Measurements from ENCODE around the gene IFIT3.

IFIT3 gene

DNA sequence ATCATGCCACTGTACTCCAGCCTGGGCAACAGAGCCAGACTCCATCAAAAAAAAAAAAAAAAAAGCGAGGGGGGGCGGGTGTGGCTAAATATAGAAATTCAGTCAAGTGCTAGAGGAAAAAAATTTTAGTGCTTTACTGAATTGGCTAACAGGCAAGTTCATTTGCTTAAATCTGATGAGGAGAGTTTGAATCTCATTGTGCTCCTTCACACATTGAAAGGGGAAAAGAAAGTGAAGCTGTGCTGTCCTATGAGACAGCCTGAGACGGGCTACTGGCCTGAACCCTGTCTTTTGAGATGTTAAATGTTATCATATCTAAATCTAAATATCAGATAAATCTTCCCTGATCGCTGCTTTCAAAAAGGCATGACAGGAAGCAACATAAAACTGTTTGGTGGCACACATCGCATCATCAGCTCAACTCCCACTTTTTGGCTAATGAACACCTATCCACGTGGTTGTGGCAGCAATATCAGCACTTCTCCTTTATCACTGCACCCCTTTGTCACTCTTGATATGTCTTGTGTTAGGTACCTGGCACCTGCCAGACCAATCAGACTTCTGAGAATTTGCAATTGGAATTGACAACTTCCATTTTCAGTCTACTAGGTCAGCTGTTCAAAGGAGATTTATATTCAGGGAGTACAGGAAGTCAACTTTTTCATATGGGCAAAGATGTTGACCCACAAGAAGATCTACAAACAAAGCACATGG lies 36.1 kb downstream of the IFIT3 start:
- DNase-seq: no peak

DNA sequence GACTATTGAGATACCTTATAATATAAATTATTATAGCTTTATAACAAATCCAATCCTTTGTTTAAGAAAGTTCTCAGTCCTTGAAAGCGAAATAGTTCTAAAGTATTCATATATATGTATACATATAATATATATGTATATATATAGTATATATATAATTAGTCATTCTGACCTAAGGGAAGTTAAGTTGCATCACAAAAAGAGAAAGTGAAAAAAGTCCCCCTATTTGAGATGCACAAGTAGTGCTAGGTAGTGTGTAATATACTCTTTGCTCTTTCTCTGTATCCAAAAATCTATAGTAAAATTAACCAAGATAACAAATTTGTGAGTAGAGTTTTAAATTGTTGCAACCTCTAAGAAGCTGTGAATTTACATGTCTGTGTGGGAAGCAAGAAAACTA lies 36.7 kb downstream of the IFIT3 start:
- DNase-seq: no peak

DNA sequence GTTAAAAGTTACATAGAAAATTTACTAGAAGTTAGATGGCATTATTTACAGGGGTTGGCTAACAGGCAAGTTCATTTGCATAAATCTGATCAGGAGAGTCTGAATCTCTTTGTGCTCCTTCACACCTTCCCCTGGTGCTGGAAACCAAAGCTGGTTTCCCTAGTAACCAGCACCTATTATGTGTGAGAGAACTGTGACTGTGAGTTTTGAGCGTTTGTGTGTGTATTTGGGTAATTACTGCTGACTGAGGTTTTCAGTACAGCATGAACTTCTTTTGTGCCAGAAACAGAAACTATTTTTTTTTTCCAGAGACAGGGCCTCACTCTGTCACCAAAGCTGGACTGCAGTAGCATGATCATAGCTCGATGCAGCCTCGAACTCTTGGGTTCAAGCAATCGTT lies 39.7 kb downstream of the IFIT3 start:
- DNase-seq: no peak

DNA sequence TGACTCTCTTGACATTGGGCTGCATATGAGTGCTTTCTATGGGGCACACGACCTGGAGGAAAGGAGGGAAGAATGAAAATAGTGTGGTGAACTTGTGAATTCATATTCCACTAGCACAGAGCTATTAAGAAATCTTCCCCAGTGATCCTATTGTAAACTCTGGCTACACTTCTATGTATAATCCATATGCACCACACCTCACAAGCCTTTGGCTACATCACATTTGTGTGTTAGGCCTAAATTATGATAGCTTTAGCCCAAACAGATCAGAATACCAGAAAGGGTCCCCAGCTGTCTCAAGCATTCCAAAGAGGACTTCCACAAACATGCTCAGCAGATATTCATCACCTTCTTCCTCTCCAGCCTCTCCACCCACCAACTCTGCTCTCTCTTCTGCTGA lies 40.3 kb downstream of the IFIT3 start:
- no peak for DNase-seq

DNA sequence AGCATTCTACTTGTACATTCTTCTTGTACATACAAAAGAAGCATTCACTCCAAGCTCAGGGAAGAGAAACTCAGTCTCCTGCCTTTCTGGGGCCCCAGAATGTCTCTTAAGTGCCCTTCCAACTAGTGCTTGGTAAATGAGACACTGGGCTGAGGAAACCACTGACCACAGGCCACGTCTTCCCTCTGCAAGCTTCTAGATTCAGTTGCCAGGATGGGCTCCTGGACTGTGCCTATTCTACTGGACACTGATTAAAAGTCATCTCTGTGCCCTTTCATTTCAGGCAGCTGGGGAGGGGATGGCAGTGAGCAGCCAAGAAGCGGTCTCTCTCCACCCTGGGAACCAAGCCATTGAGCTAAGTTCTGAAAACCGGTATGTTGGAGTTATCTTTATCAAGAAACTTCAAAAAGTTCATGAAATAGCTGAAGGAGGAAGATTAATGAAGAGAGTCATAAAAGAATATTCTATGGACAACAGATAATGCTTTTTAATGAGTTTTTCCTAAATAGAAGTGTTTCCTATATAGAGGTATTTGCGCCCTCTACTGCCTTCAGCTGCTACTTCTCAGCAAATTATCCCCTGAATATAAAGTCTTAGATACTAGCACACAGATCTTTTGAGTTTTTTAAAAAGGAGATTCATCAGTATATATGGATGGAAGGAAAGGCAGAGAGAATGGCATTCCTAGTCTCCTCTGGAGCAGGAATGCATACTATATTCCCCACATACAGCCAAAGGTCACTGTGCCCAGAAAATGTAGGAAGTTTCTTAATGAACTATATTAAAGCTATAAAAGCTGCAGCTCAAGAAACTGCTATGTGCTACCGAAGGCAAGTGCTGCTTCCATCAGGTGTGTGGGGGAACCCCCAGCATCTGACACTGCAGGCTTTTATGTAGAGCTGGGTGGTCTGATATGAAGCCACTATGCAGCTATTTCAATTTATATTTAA lies 41.6 kb downstream of the IFIT3 start:
- no peak for DNase-seq

DNA sequence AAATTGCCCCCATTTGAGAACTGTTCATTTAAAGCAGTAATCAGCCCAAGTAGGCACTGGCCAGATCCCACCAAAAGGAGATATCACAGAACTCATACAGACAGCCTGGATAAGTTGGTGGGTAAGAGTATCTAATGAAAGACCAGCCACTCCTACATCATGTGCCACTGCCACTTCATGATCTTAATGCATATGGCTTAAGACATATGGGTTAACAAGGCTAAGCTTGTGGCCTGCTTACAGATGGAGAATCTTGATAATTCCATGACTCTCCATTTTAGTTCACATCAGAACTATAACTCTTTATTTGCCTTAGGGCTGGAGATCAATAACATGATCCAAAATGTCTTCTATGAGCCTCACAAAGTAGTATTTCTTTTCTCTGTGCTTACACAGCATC lies 43.3 kb downstream of the IFIT3 start:
- no peak for DNase-seq

DNA sequence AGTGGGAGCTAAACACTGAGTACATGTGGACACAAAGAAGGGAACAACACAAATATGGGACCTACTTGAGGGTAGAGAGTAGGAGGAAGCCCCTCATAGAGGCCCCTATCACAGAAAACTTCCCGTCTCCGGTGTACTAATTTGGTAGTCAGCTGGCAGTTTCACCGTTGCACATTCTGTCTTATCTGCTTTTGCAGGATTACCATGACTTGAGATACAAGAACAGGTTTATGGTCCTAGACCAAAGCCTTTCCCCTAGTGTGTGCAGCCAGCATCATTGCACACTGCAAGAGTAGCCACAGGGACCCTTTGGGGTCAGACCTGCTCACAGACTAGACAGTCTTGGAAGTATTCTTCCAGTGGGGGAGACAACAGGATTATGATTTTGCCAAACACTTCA lies 44.2 kb downstream of the IFIT3 start:
- no peak for DNase-seq

DNA sequence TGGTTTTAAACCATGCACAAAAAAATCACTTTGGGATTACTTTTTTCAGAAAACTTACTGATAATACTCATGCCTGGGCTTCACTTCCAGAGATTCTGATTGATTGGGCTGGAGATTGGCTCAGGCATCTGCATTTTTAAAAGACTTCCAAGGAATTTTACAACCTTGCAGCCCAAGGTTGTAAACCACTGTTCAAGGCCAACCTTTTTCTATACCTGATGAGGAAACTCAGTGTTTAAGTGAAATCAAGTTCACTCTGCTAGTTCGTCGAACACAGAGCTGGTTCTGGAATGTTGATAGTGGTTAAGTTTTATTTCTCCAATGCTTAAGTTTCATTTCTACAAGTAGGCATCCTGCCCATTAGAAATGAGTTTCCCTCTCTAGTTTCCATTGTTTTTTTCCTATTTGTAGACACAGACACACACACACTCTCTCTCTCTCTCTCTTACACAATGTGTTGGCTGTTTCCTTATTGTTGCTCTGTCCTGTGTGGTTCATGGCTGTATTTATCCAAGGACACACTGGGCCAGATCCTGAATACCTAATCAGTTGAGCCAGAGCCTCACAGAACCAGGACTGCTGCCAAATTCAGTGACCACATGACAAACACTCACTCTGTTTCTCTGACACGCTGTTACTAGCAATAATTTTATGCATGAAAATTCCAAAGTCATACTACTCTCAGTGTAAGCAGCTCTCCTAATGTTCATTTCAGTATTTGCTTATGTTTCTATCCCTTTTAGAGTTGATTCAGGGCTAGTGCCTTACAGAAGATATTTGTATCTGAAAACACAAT lies 46.3 kb downstream of the IFIT3 start:
- DNase-seq: no peak

DNA sequence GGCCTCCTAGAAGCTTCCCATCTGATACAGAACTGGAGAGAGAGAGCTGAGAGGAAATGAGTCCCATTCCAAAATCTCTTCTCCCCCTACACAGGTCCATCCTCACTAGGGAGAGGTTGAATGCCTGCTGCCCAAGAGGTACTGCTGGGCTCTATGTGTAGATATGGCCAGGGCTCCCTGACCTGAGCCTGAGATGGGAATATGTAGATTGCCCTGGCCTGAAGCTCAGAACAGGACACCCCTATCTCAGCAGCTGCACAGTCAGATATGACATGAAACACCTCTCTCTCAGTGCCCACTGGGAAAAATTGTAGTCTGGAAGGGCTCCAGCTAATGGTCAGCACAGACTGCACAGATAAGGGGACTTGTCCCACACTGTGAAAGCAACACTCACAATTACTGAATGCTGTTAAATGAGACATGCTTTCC lies 46.9 kb downstream of the IFIT3 start:
- DNase-seq: no peak

DNA sequence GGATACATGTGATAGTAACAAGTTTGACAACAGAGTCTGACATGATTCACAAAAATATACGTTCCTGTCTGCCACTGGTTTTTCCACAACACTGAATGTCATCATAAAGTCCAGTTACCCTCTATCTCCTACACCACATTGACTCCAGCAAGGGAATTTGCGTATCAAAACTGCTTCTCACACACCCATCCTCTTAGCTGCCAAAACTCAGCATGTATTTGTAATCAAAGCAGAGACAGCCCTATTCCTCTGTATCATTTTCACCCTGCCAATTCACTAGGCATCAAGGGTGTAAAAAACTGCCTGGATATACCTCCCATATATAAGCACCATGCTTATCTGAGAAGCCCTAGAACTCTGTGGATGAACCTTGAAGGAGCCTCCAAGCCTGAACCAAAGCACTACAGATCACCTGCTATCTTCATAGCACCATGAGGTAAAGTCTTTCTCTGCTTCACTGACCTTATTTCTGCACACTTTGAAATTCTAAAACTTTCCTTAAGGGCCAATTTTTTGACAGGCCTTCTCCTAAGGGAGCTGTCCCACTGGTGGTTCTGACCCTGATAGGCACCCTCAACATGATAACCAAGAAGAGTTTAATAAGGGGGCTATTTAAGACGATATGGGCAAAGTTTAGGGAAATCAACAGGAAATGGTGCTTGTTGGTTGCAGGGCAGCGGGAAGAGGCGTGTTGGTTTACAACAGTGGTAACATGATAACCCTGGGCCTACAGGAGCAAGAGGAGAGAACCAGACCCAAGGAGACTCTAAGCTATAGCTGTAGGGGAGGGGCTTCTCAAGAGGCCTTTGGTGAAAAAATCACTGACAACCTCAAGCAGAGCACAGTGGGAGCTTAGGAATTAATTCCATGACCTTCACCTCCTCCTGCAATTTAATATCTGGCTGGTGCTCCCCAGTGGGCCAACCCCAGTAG lies 50.2 kb downstream of the IFIT3 start, which contains the start of gene IFIT1B:
Gene IFIT1B, plus strand, starts transcription at position 352 of the 933 bp plus-strand sequence. Its CDS starts 80 bp downstream, at position 432.
- no peak for DNase-seq

DNA sequence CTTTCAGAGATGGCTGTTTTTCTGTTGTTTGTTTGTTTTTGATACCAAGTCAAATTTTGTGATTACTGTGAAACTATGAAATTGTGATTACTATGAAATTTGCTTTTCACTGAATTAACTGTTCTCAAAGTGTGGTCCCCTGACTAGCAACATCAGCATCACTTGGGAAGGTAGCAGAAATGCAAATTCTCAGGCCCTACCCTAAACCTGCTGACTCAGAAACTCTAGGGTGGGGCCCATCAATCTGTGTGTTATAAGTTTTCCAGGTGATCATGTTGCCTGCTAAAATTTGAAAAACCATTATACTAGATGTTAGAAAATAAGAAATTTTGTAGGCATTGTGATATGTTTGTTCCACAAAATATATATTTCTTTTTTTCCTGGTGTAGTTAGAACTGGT lies 51.3 kb downstream of the IFIT3 start:
- DNase-seq: no peak

DNA sequence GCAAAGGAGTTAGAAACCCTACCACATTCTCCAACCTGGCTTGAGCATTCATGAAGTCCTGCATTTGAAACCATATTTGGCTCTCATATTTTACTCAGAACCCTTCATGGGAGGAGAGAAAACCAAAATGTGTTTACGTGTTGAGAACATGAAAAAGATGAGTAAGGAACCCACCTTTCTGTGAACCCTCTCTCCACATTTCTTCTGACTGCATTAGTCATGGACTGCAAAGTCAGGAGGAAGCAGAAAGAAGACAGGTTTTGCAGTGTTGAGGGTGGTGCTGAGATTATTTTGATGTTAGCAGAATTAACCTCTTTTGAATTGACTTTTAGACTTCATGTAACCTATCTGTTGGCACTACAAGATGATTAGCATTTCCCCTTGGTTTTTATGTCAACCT lies 55.0 kb downstream of the IFIT3 start:
- no peak for DNase-seq

DNA sequence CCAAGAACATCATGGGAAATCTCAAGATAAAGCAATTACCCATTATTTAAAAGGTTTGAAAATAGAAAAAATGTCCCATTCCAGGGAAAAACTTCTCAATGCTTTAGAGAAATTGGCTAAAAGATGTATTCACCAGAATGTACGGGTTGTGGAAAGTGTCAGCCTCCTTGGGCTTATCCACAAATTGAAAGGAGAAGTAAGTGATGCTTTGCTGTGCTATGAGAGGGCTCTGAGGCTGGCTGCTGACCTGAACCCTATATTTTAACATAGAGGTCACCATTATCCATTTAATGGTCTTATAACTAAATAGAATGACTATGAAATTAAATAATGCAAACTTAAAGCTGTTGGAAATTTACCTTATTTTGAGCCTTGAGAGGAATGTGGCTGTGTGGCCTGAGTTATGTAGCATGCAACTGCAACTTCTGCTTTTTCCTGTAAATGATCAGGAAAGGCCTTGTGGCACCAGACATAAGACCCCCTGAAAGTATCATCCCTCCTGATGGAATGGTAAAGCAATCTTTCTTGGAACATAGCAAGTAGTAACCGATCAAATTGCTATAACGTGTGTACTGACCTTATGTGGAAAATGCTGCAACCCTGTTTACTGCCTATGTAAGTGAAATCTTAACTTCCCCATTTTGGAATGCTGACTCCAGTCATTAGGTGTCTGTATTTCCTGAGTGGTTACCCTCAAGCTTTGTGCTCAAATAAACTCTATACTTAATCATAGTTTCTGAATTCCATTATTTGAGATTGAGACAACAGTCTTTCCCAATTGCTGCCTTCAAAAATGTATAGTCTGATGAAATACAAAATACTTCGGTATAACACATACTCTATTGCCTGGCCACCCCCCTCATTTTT lies 56.9 kb downstream of the IFIT3 start:
- no peak for DNase-seq

DNA sequence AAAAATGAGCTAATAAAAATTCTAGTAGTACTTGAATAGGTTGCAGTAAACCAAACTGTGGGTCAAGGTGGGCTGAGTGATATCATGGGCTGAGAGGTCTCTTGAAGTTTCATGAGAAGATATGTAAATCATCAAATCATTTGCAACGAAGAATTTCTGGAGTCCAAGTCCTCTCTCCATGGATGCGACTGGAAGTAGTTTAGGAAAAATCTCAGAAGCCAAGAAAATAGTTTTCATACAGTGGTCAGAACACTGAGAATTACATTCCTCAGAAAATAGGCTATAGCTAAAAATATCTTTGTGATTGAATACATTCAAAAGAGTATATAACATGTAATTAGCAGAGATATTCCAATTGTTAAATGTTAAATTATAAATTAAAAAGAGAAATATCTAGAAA lies 61.0 kb downstream of the IFIT3 start:
- no peak for DNase-seq

DNA sequence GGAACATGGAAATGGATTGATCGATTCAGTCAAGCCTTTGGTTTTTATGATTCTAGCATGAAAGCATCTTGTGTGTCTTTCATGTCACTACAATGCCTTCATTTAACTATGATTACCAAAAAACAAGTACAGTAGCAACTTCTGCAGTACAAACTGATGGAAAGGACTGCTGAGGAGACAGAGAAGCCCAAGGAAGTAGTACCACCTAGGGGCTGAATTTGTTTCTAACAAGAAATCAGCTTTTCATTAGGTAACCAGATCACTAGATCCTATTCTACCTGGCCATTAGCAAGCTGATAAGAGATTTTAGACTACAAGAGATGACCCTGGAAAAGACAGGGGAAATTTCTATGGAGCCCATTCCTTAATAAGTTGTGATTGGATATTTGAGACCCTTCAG lies 61.5 kb downstream of the IFIT3 start:
- no peak for DNase-seq
